HepG2 (cell line): ENCODE data around the gene TUT1. TPM values are rescaled to one million over a fixed set of nuclear protein-coding genes. Genes with fewer than 3 reads are reported as not detected.
"Not testable (repeated sequence)": the region's sequence is repeated elsewhere in the genome, so short reads cannot be mapped to it uniquely, and the experiment has no call there.

Experiments
- ATAC-seq: fragments of 200-7000 bp; cut with Tn5 transposase; 3 replicates; pipeline ENCODE4 v1.9.1; 2020; ENCODE audit warnings: mild to moderate bottlenecking, moderate library complexity
- BruUV-seq: library from RNA; stranded (reverse); fragments of 400-500 nt; replicated peaks from 2 replicates; lab custom pipeline; 2021; lab: Mats Ljungman, UMichigan
- CTCF ChIA-PET: fragments of 300-600 bp; formaldehyde crosslinking; extraction: SDS; loops from one replicate; lab custom pipeline; 2021; ENCODE audit warnings: low total read pairs, inconsistent platforms, low intra/inter-chr PET ratio; lab: Yijun Ruan, JAX
- POLR2A ChIA-PET: fragments of 350-600 bp; sonication (Branson Sonifier 250); formaldehyde crosslinking; loops from one replicate; lab custom pipeline; 2020; ENCODE audit warnings: antibody characterized with exemption, inconsistent platforms; lab: Yijun Ruan, JAX
- DNase-seq: peaks from one replicate; pipeline ENCODE4 v3.0.0-alpha.2; 2015; ENCODE audit warnings: low spot score
- FAIRE-seq: peaks from 3 replicates; lab custom pipeline; 2011; peaks lifted over from hg19 to GRCh38; lab: Jason Lieb, UNC
- H2AFZ ChIP-seq: one replicate; pipeline ENCODE4 v1.6.1; 2011; ENCODE audit warnings: low read length, inconsistent platforms
- H3K27ac ChIP-seq: fragments of 300-600 bp; 3 replicates; pipeline ENCODE4 v1.8.0; 2011; ENCODE audit warnings: mixed run types, mild to moderate bottlenecking, mixed read lengths, low read length, inconsistent platforms; ENCODE audit not compliant: insufficient read depth; ENCODE audit errors: extremely low read length
- H3K27me3 ChIP-seq, 2 experiments: fragments of 200-600 bp in 1 of 2; 2 replicates in 1 of 2; 3 replicates in 1 of 2; pipeline versions ENCODE4 v1.6.0 to v1.8.0; 2011; ENCODE audit warnings: low read length in 2 of 2, mild to moderate bottlenecking in 2 of 2, moderate library complexity in 2 of 2, inconsistent platforms in 1 of 2; ENCODE audit not compliant: insufficient read depth in 2 of 2, control insufficient read depth in 1 of 2
- H3K36me3 ChIP-seq, 2 experiments: fragments of 200-600 bp in 1 of 2; replicated peaks in 1 of 2; 2 replicates in 1 of 2; 3 replicates in 1 of 2; pipeline versions ENCODE4 v1.5.1 to v1.8.0; 2011; ENCODE audit warnings: low read length in 2 of 2, inconsistent platforms in 1 of 2; ENCODE audit not compliant: insufficient read depth in 2 of 2, control insufficient read depth in 1 of 2
- H3K4me1 ChIP-seq: 2 replicates; pipeline ENCODE4 v1.5.1; 2012; ENCODE audit warnings: low read length, inconsistent platforms; ENCODE audit not compliant: insufficient read depth
- H3K4me2 ChIP-seq: 2 replicates; pipeline ENCODE4 v1.6.0; 2011; ENCODE audit warnings: low read depth, low read length, inconsistent platforms
- H3K4me3 ChIP-seq, 3 experiments: fragments of 200-600 bp in 1 of 3; sonication (generic), shearing (Covaris generic) in 1 of 3; replicated peaks in 1 of 3; 2 replicates each; pipeline ENCODE4 v1.5.1; 2011 to 2016; ENCODE audit warnings: low read length in 3 of 3, inconsistent platforms in 2 of 3, low read depth in 2 of 3, mild to moderate bottlenecking in 2 of 3, control low read depth in 1 of 3, mixed read lengths in 1 of 3; ENCODE audit not compliant: insufficient read depth in 1 of 3
- H3K79me2 ChIP-seq: one replicate; pipeline ENCODE4 v1.6.1; 2011; ENCODE audit warnings: low read length, inconsistent platforms; ENCODE audit not compliant: insufficient read depth
- H3K9ac ChIP-seq: 2 replicates; pipeline ENCODE4 v1.6.0; 2011; ENCODE audit warnings: mild to moderate bottlenecking, low read depth, low read length, inconsistent platforms; ENCODE audit not compliant: insufficient read depth
- H3K9me3 ChIP-seq: 2 replicates; pipeline ENCODE4 v1.5.1; 2012; ENCODE audit warnings: mild to moderate bottlenecking, low read length
- H4K20me1 ChIP-seq: 2 replicates; pipeline ENCODE4 v1.6.0; 2011; ENCODE audit warnings: inconsistent platforms, mild to moderate bottlenecking, low read length, moderate library complexity; ENCODE audit not compliant: insufficient read depth
- FOXM1 ChIP-seq: sonication (generic); formaldehyde crosslinking; IDR thresholded peaks from 2 replicates; pipeline ENCODE4 v1.5.0; 2020; ENCODE audit warnings: missing genetic modification reagents
- KMT2B ChIP-seq: IDR thresholded peaks from 2 replicates; pipeline ENCODE4 v1.6.1; 2016; ENCODE audit warnings: missing genetic modification reagents, missing compliant biosample characterization
- MIXL1 ChIP-seq: IDR thresholded peaks from 2 replicates; pipeline ENCODE4 v1.6.1; 2016
- NR3C1 ChIP-seq: sonication (generic); formaldehyde crosslinking; IDR thresholded peaks from 2 replicates; pipeline ENCODE4 v1.4.0; 2020; ENCODE audit warnings: missing genetic modification reagents
- REPIN1 ChIP-seq: sonication (generic); formaldehyde crosslinking; IDR thresholded peaks from 2 replicates; pipeline ENCODE4 v1.8.0; 2022; ENCODE audit warnings: missing genetic modification reagents, low read depth, mild to moderate bottlenecking, borderline replicate concordance
- REXO4 ChIP-seq: sonication (generic); formaldehyde crosslinking; IDR thresholded peaks from 2 replicates; pipeline ENCODE4 v1.8.0; 2022; ENCODE audit warnings: missing genetic modification reagents, mild to moderate bottlenecking, borderline replicate concordance
- RNF2 ChIP-seq: fragments of 450-650 bp; conservative IDR thresholded peaks from 2 replicates; pipeline ENCODE4 v1.6.1; 2016; ENCODE audit warnings: low read depth
- U2AF1 ChIP-seq: fragments of 200-400 bp; formaldehyde crosslinking; optimal IDR thresholded peaks from 2 replicates; pipeline ENCODE3; 2017; ENCODE audit warnings: mild to moderate bottlenecking, low read depth, low read length
- ZBTB7B ChIP-seq: sonication (generic); formaldehyde crosslinking; IDR thresholded peaks from 2 replicates; pipeline ENCODE4 v1.4.0; 2020; ENCODE audit warnings: missing genetic modification reagents
- ZNF121 ChIP-seq: sonication (generic); formaldehyde crosslinking; IDR thresholded peaks from 2 replicates; pipeline ENCODE4 v1.5.0; 2020; ENCODE audit warnings: mild to moderate bottlenecking, missing genetic modification reagents
- ZNF605 ChIP-seq: sonication (generic); formaldehyde crosslinking; IDR thresholded peaks from 2 replicates; pipeline ENCODE4 v1.8.0; 2022; ENCODE audit warnings: mild to moderate bottlenecking, missing genetic modification reagents
- WGBS: methylation state at CpG from one replicate; pipeline ENCODE4 v1.1.6; 2017; ENCODE audit warnings: low lambda C conversion rate; 5-methylcytosine and 5-hydroxymethylcytosine counted together
- in situ Hi-C: cut with HindIII; loops from 2 replicates; pipeline ENCODE4 v1.10.0; 2017; ENCODE audit warnings: low pct_unique_long_range_greater_than_20kb; ENCODE audit not compliant: extremely low pct_ligation_motif_present
- intact Hi-C: fragments of 100-400 bp; cut with micrococcal nuclease; formaldehyde crosslinking; loops from one replicate; pipeline ENCODE4 v1.10.0; 2022; ENCODE audit not compliant: unreplicated experiment
- polyA plus RNA-seq, 8 experiments: library from polyadenylated mRNA; depleted of rRNA in 3 of 8; stranded (reverse) in 7 of 8; unstranded in 1 of 8; fragments of >200 nt; fragmentation: Illumina TruSeq in 4 of 8; extraction: Trizol in 4 of 8; gene quantifications; 2 replicates each; pipeline versions ENCODE4 v1.2.1 to v1.2.3, GENCODE V29; 2011 to 2016; ENCODE audit warnings: low read depth in 4 of 8, missing spikeins in 1 of 8, mixed read lengths in 1 of 8; ENCODE audit not compliant: insufficient read depth in 1 of 8
- total RNA-seq, 5 experiments: library from RNA; depleted of rRNA; stranded (reverse); fragments of >200 nt; fragmentation: Illumina TruSeq; extraction: Trizol; gene quantifications; 2 replicates each; pipeline ENCODE4 v1.2.3, GENCODE V29; 2016; ENCODE audit warnings: low read depth in 1 of 5
- TF ChIP-seq, protein P1 (sequence below), 2 experiments: fragments of 450-650 bp in 1 of 2; sonication (generic) in 1 of 2; formaldehyde crosslinking; IDR thresholded peaks; 2 replicates each; pipeline versions ENCODE4 v1.5.0 to v1.8.0; 2020 to 2022; ENCODE audit warnings: mild to moderate bottlenecking in 1 of 2, missing genetic modification reagents in 1 of 2
- TF ChIP-seq, protein P2 (sequence below): sonication (generic); formaldehyde crosslinking; IDR thresholded peaks from 2 replicates; pipeline ENCODE4 v1.4.0; 2020; ENCODE audit warnings: mild to moderate bottlenecking, missing genetic modification reagents
- TF ChIP-seq, protein P3 (sequence below): sonication (generic); formaldehyde crosslinking; IDR thresholded peaks from 2 replicates; pipeline ENCODE4 v1.4.0; 2020; ENCODE audit warnings: mild to moderate bottlenecking, missing genetic modification reagents

The TUT1 gene
- total and polyA plus RNA-seq, 2 of the 13 experiments (the other 11 are each of a cell fraction or from before 2014, with no cell fraction given): 9.7 to 14.3 TPM

DNA sequence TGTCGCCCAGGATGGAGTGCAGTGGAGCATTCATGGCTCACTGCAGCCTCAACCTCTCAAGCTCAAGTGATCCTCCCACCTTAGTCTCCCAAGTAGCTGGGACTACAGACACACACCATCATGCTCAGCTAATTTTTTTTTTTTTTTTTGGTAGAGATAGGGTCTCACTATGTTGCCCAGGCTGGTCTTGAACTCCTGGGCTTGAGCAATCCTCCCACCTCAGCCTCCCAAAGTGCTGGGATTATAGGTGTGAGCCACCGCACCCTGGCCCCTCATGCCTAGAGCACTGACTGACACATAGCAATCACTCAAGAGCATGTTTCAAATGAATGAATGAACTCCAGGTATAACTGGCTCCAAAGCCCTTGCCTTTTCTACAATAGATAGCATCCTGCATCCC is 40.8 kb downstream of the TUT1 start:
- peak; percentile 76 for TF ChIP-seq ZNF121
- in situ Hi-C loops: loop anchor here (5.0 kb wide), 1 partner anchor 128 kb away; no protein-coding TSS in a partner anchor
- DNase-seq, H3K9ac ChIP-seq, H4K20me1 ChIP-seq, H3K27me3 ChIP-seq, H3K4me2 ChIP-seq, H3K27ac ChIP-seq, ATAC-seq, H2AFZ ChIP-seq, H3K36me3 ChIP-seq, H3K4me3 ChIP-seq, intact Hi-C loops, H3K9me3 ChIP-seq, CTCF ChIA-PET, FAIRE-seq, BruUV-seq: not testable (repeated sequence)
- POLR2A ChIA-PET: interaction anchor here (1.6 to 1.8 kb wide), 3 partner anchors 10 to 41 kb away, joined by 5 to 9 read pairs (median 7); partner anchors contain the start of genes EEF1G and TUT1
- Histone ChIP-seq H3K4me1 (peaks cover 77% of the 10 kb centered on the region), H3K79me2 (peaks cover 11% of the 10 kb centered on the region)
- WGBS: 92% methylated on average over 2 of the region's 2 CpGs

DNA sequence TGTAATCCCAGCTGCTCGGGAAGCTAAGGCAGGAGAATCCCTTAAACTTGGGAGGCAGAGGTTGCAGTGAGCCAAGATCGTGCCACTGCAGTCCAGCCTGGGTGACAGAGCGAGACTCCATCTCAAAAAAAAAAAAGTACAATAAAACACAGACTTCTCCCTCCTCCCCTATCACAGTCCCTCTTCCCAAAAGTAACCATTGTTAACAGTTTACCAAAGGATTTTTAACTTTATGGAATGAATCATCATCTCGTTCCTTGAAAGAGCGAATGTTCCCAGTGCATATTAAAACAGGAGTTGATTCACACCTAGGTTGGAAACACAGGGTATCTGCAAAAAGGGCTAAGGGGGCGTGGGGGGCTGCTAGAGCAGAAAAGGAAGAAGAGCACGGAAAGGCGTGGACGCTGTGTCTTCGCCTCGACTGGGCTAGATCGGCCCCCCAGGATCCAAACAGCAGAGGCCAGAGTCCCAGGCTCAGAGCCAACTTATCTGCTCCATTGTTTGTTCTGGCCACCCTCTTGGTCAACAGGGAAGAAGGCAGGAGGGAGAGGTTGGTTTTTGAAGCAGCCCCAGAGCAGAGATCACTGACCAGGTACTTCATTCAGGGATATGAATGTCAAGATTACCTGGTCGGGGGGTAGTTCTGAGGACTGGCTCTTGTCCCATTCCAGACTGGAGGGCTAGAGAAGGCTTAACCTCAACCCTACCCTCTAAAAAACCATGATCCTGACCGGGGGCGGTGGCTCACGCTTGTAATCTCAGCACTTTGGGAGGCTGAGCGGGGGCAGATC is 42.6 kb downstream of the TUT1 start:
- H3K9me3 ChIP-seq: no peaks in the 10 kb centered on the region
- intact Hi-C loops (loop anchor here (10.0 kb wide), 1 partner anchor 154 kb away; no protein-coding TSS in a partner anchor), in situ Hi-C loops (no loop called here)
- no TSS peak for BruUV-seq
- peak; percentile 80 for FAIRE-seq
- 4% methylated on average over 16 of the region's 17 CpGs for WGBS
- peak overlapping the region; percentile 79 to 93 (median 79) for H3K4me3 ChIP-seq
- ChIA-PET POLR2A (interaction anchor here (1.7 to 4.8 kb wide), 5 partner anchors 12 to 124 kb away, joined by 5 to 45 read pairs (median 17); partner anchors contain the start of genes EEF1G and TUT1), CTCF (interaction anchor here (0.8 kb wide), 1 partner anchor 11 kb away, joined by 3 read pairs; no protein-coding TSS in a partner anchor)
- H2AFZ ChIP-seq: peak overlapping the region; percentile 8
- H3K4me1 ChIP-seq: peaks cover 71% of the 10 kb centered on the region
- H3K27me3 ChIP-seq: no peaks in the 10 kb centered on the region
- peak overlapping the region; percentile 96 for H3K9ac ChIP-seq
- peaks cover 17% of the 10 kb centered on the region; the same call in 1 of the 2 replicates for H4K20me1 ChIP-seq
- peak overlapping the region; percentile 96 for H3K27ac ChIP-seq
- H3K4me2 ChIP-seq: peak overlapping the region; percentile 99
- H3K36me3 ChIP-seq: no peaks in the 10 kb centered on the region
- ATAC-seq: no peak
- peaks cover 28% of the 10 kb centered on the region for H3K79me2 ChIP-seq
- peak; percentile 78 for DNase-seq
- TF ChIP-seq FOXM1 (CRISPR knock-in tag) (no peak), KMT2B (no peak), RNF2 (no peak), REXO4 (CRISPR knock-in tag) (no peak), ZBTB7B (peak; percentile 78; the same call in 1 of the 2 replicates), U2AF1 (no peak), NR3C1 (CRISPR knock-in tag) (no peak), ZNF605 (CRISPR knock-in tag) (peak; percentile 11; the same call in 1 of the 2 replicates), REPIN1 (0 out of 2 replicates have a peak, but pooled peaks have one; percentile 46), MIXL1 (CRISPR knock-in tag) (0 out of 2 replicates have a peak, but pooled peaks have one; percentile 31)
- TF ChIP-seq, protein P1, sequence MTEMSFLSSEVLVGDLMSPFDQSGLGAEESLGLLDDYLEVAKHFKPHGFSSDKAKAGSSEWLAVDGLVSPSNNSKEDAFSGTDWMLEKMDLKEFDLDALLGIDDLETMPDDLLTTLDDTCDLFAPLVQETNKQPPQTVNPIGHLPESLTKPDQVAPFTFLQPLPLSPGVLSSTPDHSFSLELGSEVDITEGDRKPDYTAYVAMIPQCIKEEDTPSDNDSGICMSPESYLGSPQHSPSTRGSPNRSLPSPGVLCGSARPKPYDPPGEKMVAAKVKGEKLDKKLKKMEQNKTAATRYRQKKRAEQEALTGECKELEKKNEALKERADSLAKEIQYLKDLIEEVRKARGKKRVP (CRISPR knock-in tag; IDR thresholded peaks at IDR 0.05): no peak
- TF ChIP-seq, protein P2, sequence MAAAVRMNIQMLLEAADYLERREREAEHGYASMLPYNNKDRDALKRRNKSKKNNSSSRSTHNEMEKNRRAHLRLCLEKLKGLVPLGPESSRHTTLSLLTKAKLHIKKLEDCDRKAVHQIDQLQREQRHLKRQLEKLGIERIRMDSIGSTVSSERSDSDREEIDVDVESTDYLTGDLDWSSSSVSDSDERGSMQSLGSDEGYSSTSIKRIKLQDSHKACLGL: no peak
- TF ChIP-seq, protein P3, sequence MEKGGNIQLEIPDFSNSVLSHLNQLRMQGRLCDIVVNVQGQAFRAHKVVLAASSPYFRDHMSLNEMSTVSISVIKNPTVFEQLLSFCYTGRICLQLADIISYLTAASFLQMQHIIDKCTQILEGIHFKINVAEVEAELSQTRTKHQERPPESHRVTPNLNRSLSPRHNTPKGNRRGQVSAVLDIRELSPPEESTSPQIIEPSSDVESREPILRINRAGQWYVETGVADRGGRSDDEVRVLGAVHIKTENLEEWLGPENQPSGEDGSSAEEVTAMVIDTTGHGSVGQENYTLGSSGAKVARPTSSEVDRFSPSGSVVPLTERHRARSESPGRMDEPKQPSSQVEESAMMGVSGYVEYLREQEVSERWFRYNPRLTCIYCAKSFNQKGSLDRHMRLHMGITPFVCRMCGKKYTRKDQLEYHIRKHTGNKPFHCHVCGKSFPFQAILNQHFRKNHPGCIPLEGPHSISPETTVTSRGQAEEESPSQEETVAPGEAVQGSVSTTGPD (CRISPR knock-in tag): peak; percentile 51; the same call in 1 of the 2 replicates
